Esophagus squamous epithelium (tissue), 5 donors: Measurements from ENCODE around the gene NSG2. TPM values are rescaled to one million over a fixed set of nuclear protein-coding genes. Genes with fewer than 3 reads are reported as not detected.

Experiments
- DNase-seq: peaks from one replicate; lab custom pipeline; 2025; lab: John Stamatoyannopoulos, UW
- H3K27ac ChIP-seq, 4 donors: fragments of 200-600 bp; sonication (generic); one replicate each; pipeline ENCODE4 v1.5.1; 2016 to 2019; ENCODE audit warnings: mild to moderate bottlenecking in 1 of 4
- H3K27me3 ChIP-seq, 4 donors: fragments of 200-600 bp; sonication (generic); 1 replicate in 3 of 4; 2 replicates in 1 of 4; pipeline versions ENCODE4 v1.5.1 to v1.6.0; 2017 to 2021; ENCODE audit warnings: antibody characterized with exemption in 1 of 4
- H3K36me3 ChIP-seq, 3 donors: fragments of 200-600 bp; sonication (generic); one replicate each; pipeline ENCODE4 v1.5.1; 2016 to 2019
- H3K4me1 ChIP-seq, 3 donors: fragments of 200-600 bp; sonication (generic); one replicate each; pipeline ENCODE4 v1.5.1; 2017 to 2019
- H3K4me3 ChIP-seq, 4 donors: fragments of 200-600 bp; sonication (generic); 1 replicate in 3 of 4; 2 replicates in 1 of 4; pipeline ENCODE4 v1.5.1; 2016 to 2019; ENCODE audit warnings: mild to moderate bottlenecking in 2 of 4, moderate library complexity in 1 of 4
- H3K9me3 ChIP-seq, 3 donors: fragments of 200-600 bp; sonication (generic); one replicate each; pipeline ENCODE4 v1.5.1; 2016 to 2019
- CTCF ChIP-seq, 6 experiments: fragments of 450-650 bp in 4 of 6; fragments of 200-600 bp in 2 of 6; sonication (generic) in 2 of 6; IDR thresholded peaks; one replicate each; pipeline ENCODE4 v1.5.1; 2016 to 2019; ENCODE audit warnings: antibody characterized with exemption in 6 of 6, mild to moderate bottlenecking in 4 of 6, moderate library complexity in 4 of 6
- POLR2A ChIP-seq, 4 donors: fragments of 450-650 bp; IDR thresholded peaks; one replicate each; pipeline ENCODE4 v1.6.1; 2017; ENCODE audit warnings: antibody characterized with exemption in 4 of 4, mild to moderate bottlenecking in 4 of 4, moderate library complexity in 3 of 4
- WGBS, 2 donors: methylation state at CpG; one replicate each; pipeline ENCODE4 v1.1.5; 2018; 5-methylcytosine and 5-hydroxymethylcytosine counted together
- intact Hi-C: fragments of 100-400 bp; cut with DNase I; formaldehyde crosslinking; loops from one replicate; pipeline ENCODE4 v1.15.0; 2022
- total RNA-seq, 4 donors: library from RNA; depleted of rRNA; stranded (reverse); fragments of >200 nt; gene quantifications; one replicate each; pipeline ENCODE4 v1.1.0, GENCODE V29; 2016
- donor health status: DM: yes; HTN: yes; CAD: no.

NSG2 gene
- total RNA-seq, 4 donors from 2014 or later = not detected

GRCh38 chr5:174115226-174115625 is 69.7 kb downstream of the NSG2 start:
- 75 to 83% methylated on average over 7 of the region's 7 CpGs for WGBS, 2 donors
- Histone ChIP-seq H3K9me3 (no peaks in the 10 kb centered on the region), H3K4me3 (no peak overlapping the region), H3K27ac (no peak overlapping the region), H3K27me3 (peaks cover 0 to 18% (median 0%) of the 10 kb centered on the region in 4 donors), H3K36me3 (no peaks in the 10 kb centered on the region), H3K4me1 (no peaks in the 10 kb centered on the region)
- intact Hi-C loops = no loop called here
- TF ChIP-seq POLR2A (IDR thresholded peaks at IDR 0.05) (no peak), CTCF (IDR thresholded peaks at IDR 0.05) (no peak)
- no peak for DNase-seq

- WGBS, 2 donors = 73 to 77% methylated on average over 9 of the region's 9 CpGs
- Histone ChIP-seq H3K4me3 (no peak overlapping the region), H3K27ac (no peak overlapping the region), H3K27me3 (peaks cover 0 to 7% (median 0%) of the 10 kb centered on the region in 4 donors), H3K9me3 (no peaks in the 10 kb centered on the region), H3K36me3 (no peaks in the 10 kb centered on the region), H3K4me1 (no peaks in the 10 kb centered on the region)
- intact Hi-C loops = no loop called here
- no peak for DNase-seq
- no peak for TF ChIP-seq POLR2A (IDR thresholded peaks at IDR 0.05)
Observed at GRCh38 chr5:174118823-174119467, 73.4 kb downstream of the NSG2 start.

- no peak for TF ChIP-seq CTCF (IDR thresholded peaks at IDR 0.05)
- TF ChIP-seq POLR2A (IDR thresholded peaks at IDR 0.05) = no peak
- no peaks in the 10 kb centered on the region for H3K9me3 ChIP-seq
- H3K27me3 ChIP-seq = peaks cover 0 to 7% (median 0%) of the 10 kb centered on the region in 4 donors
- intact Hi-C loops = no loop called here
- H3K36me3 ChIP-seq = no peaks in the 10 kb centered on the region
- WGBS, 2 donors = 73 to 79% methylated on average over 5 to 8 of the region's 8 CpGs
- no peak for DNase-seq
- no peaks in the 10 kb centered on the region for H3K4me1 ChIP-seq
- no peak overlapping the region for H3K27ac ChIP-seq
- no peak overlapping the region for H3K4me3 ChIP-seq
Observed at GRCh38 chr5:174119468-174119881, 74.0 kb downstream of the NSG2 start.

- Histone ChIP-seq H3K36me3 (no peaks in the 10 kb centered on the region), H3K4me3 (no peak overlapping the region), H3K27ac (no peak overlapping the region), H3K27me3 (peaks cover 0 to 7% (median 0%) of the 10 kb centered on the region in 4 donors), H3K4me1 (no peaks in the 10 kb centered on the region), H3K9me3 (no peaks in the 10 kb centered on the region)
- no peak for TF ChIP-seq POLR2A (IDR thresholded peaks at IDR 0.05)
- intact Hi-C loops = no loop called here
- WGBS, 2 donors = 60 to 83% methylated on average over 1 of the region's 1 CpG
- no peak for DNase-seq
Observed at GRCh38 chr5:174120401-174121005, 75.0 kb downstream of the NSG2 start.

- TF ChIP-seq CTCF (IDR thresholded peaks at IDR 0.05) = no peak
- TF ChIP-seq POLR2A (IDR thresholded peaks at IDR 0.05) = no peak
- no peaks in the 10 kb centered on the region for H3K36me3 ChIP-seq
- DNase-seq = no peak
- no peak overlapping the region for H3K27ac ChIP-seq
- intact Hi-C loops = no loop called here
- no peaks in the 10 kb centered on the region for H3K4me1 ChIP-seq
- H3K4me3 ChIP-seq = no peak overlapping the region
- H3K9me3 ChIP-seq = no peaks in the 10 kb centered on the region
- WGBS, 2 donors = 86 to 94% methylated on average over 1 of the region's 1 CpG
- no peaks in the 10 kb centered on the region for H3K27me3 ChIP-seq
Observed at GRCh38 chr5:174134545-174134944, 89.0 kb downstream of the NSG2 start.

- no peaks in the 10 kb centered on the region for H3K36me3 ChIP-seq
- H3K27me3 ChIP-seq = no peaks in the 10 kb centered on the region
- H3K4me3 ChIP-seq = no peak overlapping the region
- H3K9me3 ChIP-seq = no peaks in the 10 kb centered on the region
- intact Hi-C loops = no loop called here
- no peak for DNase-seq
- H3K4me1 ChIP-seq = no peaks in the 10 kb centered on the region
- 22 to 32% methylated on average over 3 of the region's 3 CpGs for WGBS, 2 donors
- H3K27ac ChIP-seq = no peak overlapping the region
- TF ChIP-seq CTCF (IDR thresholded peaks at IDR 0.05) = no peak
- no peak for TF ChIP-seq POLR2A (IDR thresholded peaks at IDR 0.05)
Observed at GRCh38 chr5:174139623-174140022, 94.1 kb downstream of the NSG2 start.
